Astrocyte (in vitro differentiated cells and primary cell): ENCODE data around the gene AGRN. TPM values are rescaled to one million over a fixed set of nuclear protein-coding genes. Genes with fewer than 3 reads are reported as not detected.
"Not testable (repeated sequence)": the region's sequence is repeated elsewhere in the genome, so short reads cannot be mapped to it uniquely, and the experiment has no call there.

Experiments used
- DNase-seq: peaks from one replicate; pipeline ENCODE4 v3.0.0-alpha.2; 2010; ENCODE audit warnings: low read depth
- FAIRE-seq: peaks from 2 replicates; lab custom pipeline; 2011; peaks lifted over from hg19 to GRCh38; lab: Jason Lieb, UNC
- H2AFZ ChIP-seq: 2 replicates; pipeline ENCODE4 v1.6.0; 2012; ENCODE audit warnings: low read depth, low read length, inconsistent platforms
- H3K27ac ChIP-seq: 2 replicates; pipeline ENCODE4 v1.5.1; 2011; ENCODE audit warnings: low read depth, low read length, inconsistent platforms
- H3K27me3 ChIP-seq: 2 replicates; pipeline ENCODE4 v1.6.0; 2011; ENCODE audit warnings: low read length, inconsistent platforms; ENCODE audit not compliant: insufficient read depth
- H3K36me3 ChIP-seq: 2 replicates; pipeline ENCODE4 v1.5.1; 2011; ENCODE audit warnings: low read length, inconsistent platforms; ENCODE audit not compliant: insufficient read depth
- H3K4me1 ChIP-seq: 2 replicates; pipeline ENCODE4 v1.5.1; 2011; ENCODE audit warnings: low read length, inconsistent platforms; ENCODE audit not compliant: insufficient read depth
- H3K4me2 ChIP-seq: 2 replicates; pipeline ENCODE4 v1.6.0; 2012; ENCODE audit warnings: low read length, inconsistent platforms
- H3K4me3 ChIP-seq: 2 replicates; pipeline ENCODE4 v1.5.1; 2011; ENCODE audit warnings: low read depth, mild to moderate bottlenecking, low read length, inconsistent platforms; ENCODE audit not compliant: insufficient read depth
- H3K79me2 ChIP-seq: 2 replicates; pipeline ENCODE4 v1.6.0; 2012; ENCODE audit warnings: mild to moderate bottlenecking, low read length, inconsistent platforms; ENCODE audit not compliant: insufficient read depth
- H3K9ac ChIP-seq: 2 replicates; pipeline ENCODE4 v1.6.0; 2012; ENCODE audit warnings: mild to moderate bottlenecking, low read length, inconsistent platforms
- H3K9me3 ChIP-seq: 2 replicates; pipeline ENCODE4 v1.5.1; 2012; ENCODE audit warnings: low read depth, mild to moderate bottlenecking, low read length, inconsistent platforms; ENCODE audit not compliant: insufficient read depth
- H4K20me1 ChIP-seq: 2 replicates; pipeline ENCODE4 v1.6.0; 2012; ENCODE audit warnings: low read length, inconsistent platforms; ENCODE audit not compliant: insufficient read depth
- H3K27ac Mint-ChIP-seq: one replicate; pipeline ENCODE4 v1.8.0; 2021; ENCODE audit warnings: mild to moderate bottlenecking, mixed read lengths; ENCODE audit not compliant: unreplicated experiment
- H3K27me3 Mint-ChIP-seq: one replicate; pipeline ENCODE4 v1.8.0; 2021; ENCODE audit warnings: low read depth, mixed read lengths; ENCODE audit not compliant: unreplicated experiment
- H3K36me3 Mint-ChIP-seq: one replicate; pipeline ENCODE4 v1.8.0; 2021; ENCODE audit warnings: low read depth, mixed read lengths; ENCODE audit not compliant: unreplicated experiment
- H3K4me1 Mint-ChIP-seq: one replicate; pipeline ENCODE4 v1.8.0; 2021; ENCODE audit warnings: low read depth, mixed read lengths; ENCODE audit not compliant: unreplicated experiment
- H3K4me3 Mint-ChIP-seq: one replicate; pipeline ENCODE4 v1.8.0; 2021; ENCODE audit warnings: mild to moderate bottlenecking, moderate library complexity, mixed read lengths; ENCODE audit not compliant: unreplicated experiment
- H3K9me3 Mint-ChIP-seq: one replicate; pipeline ENCODE4 v1.8.0; 2021; ENCODE audit warnings: mild to moderate bottlenecking, mixed read lengths; ENCODE audit not compliant: unreplicated experiment
- CTCF ChIP-seq: IDR thresholded peaks from 2 replicates; pipeline ENCODE4 v1.5.1; 2011; ENCODE audit warnings: low read depth, mild to moderate bottlenecking, inconsistent platforms, low read length, moderate library complexity; ENCODE audit not compliant: insufficient read depth
- EZH2 ChIP-seq: IDR thresholded peaks from 2 replicates; pipeline ENCODE4 v1.6.1; 2012; ENCODE audit warnings: mild to moderate bottlenecking, low read length, inconsistent platforms; ENCODE audit not compliant: insufficient read depth
- total RNA-seq: library from RNA; stranded (reverse); gene quantifications from 2 replicates; pipeline ENCODE4 v1.2.1, GENCODE V29; 2021

The AGRN gene
- total RNA-seq, 1 donor from 2014 or later: 589 TPM

- Histone ChIP-seq H3K4me2 (peak overlapping the region; percentile 79), H3K4me1 (peaks cover 32% of the 10 kb centered on the region), H3K9ac (peak overlapping the region; percentile 74), H3K9me3 (no peaks in the 10 kb centered on the region), H3K36me3 (no peaks in the 10 kb centered on the region), H3K27ac (peak overlapping the region; percentile 75), H3K27me3 (no peaks in the 10 kb centered on the region), H3K4me3 (no peak overlapping the region), H3K79me2 (no peaks in the 10 kb centered on the region), H2AFZ (no peak overlapping the region), H4K20me1 (peaks cover 4% of the 10 kb centered on the region)
- DNase-seq (peak; percentile 80), FAIRE-seq (no peak)
- Mint-ChIP-seq H3K36me3 (peaks cover 2% of the 10 kb centered on the region), H3K4me1 (peaks cover 5% of the 10 kb centered on the region), H3K9me3 (no peaks in the 10 kb centered on the region), H3K27me3 (peaks cover 4% of the 10 kb centered on the region), H3K27ac (no peak overlapping the region), H3K4me3 (no peak overlapping the region)
- TF ChIP-seq EZH2 (no peak), CTCF (peak; percentile 41)
Measured at GRCh38 chr1:1063945-1064831, 44.3 kb downstream of the AGRN start.

- H4K20me1 ChIP-seq: peaks cover 4% of the 10 kb centered on the region
- no peaks in the 10 kb centered on the region for H3K27me3 ChIP-seq
- FAIRE-seq (no peak), DNase-seq (no peak)
- TF ChIP-seq CTCF (no peak), EZH2 (no peak)
- no peak overlapping the region for H3K4me3 ChIP-seq
- H3K27ac Mint-ChIP-seq: no peak overlapping the region
- no peak overlapping the region for H2AFZ ChIP-seq
- H3K4me3 Mint-ChIP-seq: no peak overlapping the region
- peaks cover 5% of the 10 kb centered on the region for H3K4me1 Mint-ChIP-seq
- no peak overlapping the region for H3K4me2 ChIP-seq
- H3K9me3 ChIP-seq: no peaks in the 10 kb centered on the region
- no peaks in the 10 kb centered on the region for H3K79me2 ChIP-seq
- H3K27me3 Mint-ChIP-seq: peaks cover 2% of the 10 kb centered on the region
- no peak overlapping the region for H3K9ac ChIP-seq
- no peak overlapping the region for H3K27ac ChIP-seq
- H3K36me3 Mint-ChIP-seq: no peaks in the 10 kb centered on the region
- peaks cover 34% of the 10 kb centered on the region for H3K4me1 ChIP-seq
- H3K9me3 Mint-ChIP-seq: no peaks in the 10 kb centered on the region
- H3K36me3 ChIP-seq: no peaks in the 10 kb centered on the region
Measured at GRCh38 chr1:1065265-1065939, 45.5 kb downstream of the AGRN start.

DNA sequence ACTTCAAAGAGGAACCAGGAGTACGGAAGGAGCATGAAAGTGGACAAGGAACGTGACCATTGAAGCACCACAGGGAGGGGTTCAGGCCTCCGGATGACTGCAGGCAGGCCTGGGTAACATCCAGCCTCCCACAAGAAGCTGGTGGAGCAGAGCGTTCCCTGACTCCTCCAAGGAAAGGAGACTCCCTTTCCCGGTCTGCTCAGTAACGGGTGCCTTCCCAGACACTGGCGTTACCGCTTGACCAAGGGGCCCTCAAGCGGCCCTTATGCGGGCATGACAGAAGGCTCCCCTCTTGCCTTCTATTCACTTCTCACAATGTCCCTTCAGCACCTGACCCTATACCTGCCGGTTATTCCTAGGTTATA is 46.0 kb downstream of the AGRN start:
- DNase-seq, H3K4me3 ChIP-seq, H3K79me2 ChIP-seq, H3K9me3 ChIP-seq, H3K4me3 Mint-ChIP-seq, H3K4me1 Mint-ChIP-seq, H3K27ac Mint-ChIP-seq, FAIRE-seq, H3K9ac ChIP-seq, H3K9me3 Mint-ChIP-seq, H3K27me3 ChIP-seq, H3K27ac ChIP-seq, H3K36me3 Mint-ChIP-seq, H4K20me1 ChIP-seq, H3K36me3 ChIP-seq, H2AFZ ChIP-seq, H3K4me2 ChIP-seq, H3K27me3 Mint-ChIP-seq: not testable (repeated sequence)
- H3K4me1 ChIP-seq: peaks cover 34% of the 10 kb centered on the region
